Fibroblast of upper back skin (primary cell): ENCODE results near the gene EP400.

Experiments
- DNase-seq: peaks from one replicate; pipeline ENCODE4 v3.0.0-alpha.2; 2013

The EP400 gene

GRCh38 chr12:131949431-131950181 lies at the start of gene EP400:
TSS of gene EP400 (plus strand) at chr12:131949942. CDS start at chr12:131960620, 10,678 bp downstream.
- DNase-seq: peak; percentile 93

- no peak for DNase-seq
Observed at GRCh38 chr12:131900397-131900796, 49.3 kb upstream of the EP400 start.

- no peak for DNase-seq
Observed at GRCh38 chr12:131901431-131902331, 48.1 kb upstream of the EP400 start.

GRCh38 chr12:131902332-131903241 lies 47.2 kb upstream of the EP400 start:
- no peak for DNase-seq

- no peak for DNase-seq
Observed at GRCh38 chr12:131903270-131904255, 46.2 kb upstream of the EP400 start.

- no peak for DNase-seq
Observed at GRCh38 chr12:131904346-131904745, 45.4 kb upstream of the EP400 start.

GRCh38 chr12:131905081-131905629 lies 44.6 kb upstream of the EP400 start:
- DNase-seq: no peak

GRCh38 chr12:131905630-131906091 lies 44.1 kb upstream of the EP400 start:
- no peak for DNase-seq

- DNase-seq: no peak
Observed at GRCh38 chr12:131907379-131908091, 42.2 kb upstream of the EP400 start.

GRCh38 chr12:131908092-131909080 lies 41.4 kb upstream of the EP400 start:
- no peak for DNase-seq

- DNase-seq: no peak
Observed at GRCh38 chr12:131909081-131909751, 40.5 kb upstream of the EP400 start.

GRCh38 chr12:131909752-131910219 lies 40.0 kb upstream of the EP400 start:
- no peak for DNase-seq

GRCh38 chr12:131910302-131911027 lies 39.3 kb upstream of the EP400 start:
- no peak for DNase-seq

- DNase-seq: no peak
Observed at GRCh38 chr12:131911028-131911650, 38.6 kb upstream of the EP400 start.

- no peak for DNase-seq
Observed at GRCh38 chr12:131911851-131912477, 37.8 kb upstream of the EP400 start.

GRCh38 chr12:131912518-131913274 lies 37.0 kb upstream of the EP400 start:
- DNase-seq: peak; percentile 81
